A673 (cell line): ENCODE data around the gene FHIT. TPM values are rescaled to one million over a fixed set of nuclear protein-coding genes. Genes with fewer than 3 reads are reported as not detected.

ENCODE experiments used
- BruUV-seq: library from RNA; stranded (reverse); fragments of 400-500 nt; replicated peaks from 2 replicates; lab custom pipeline; 2021; lab: Mats Ljungman, UMichigan
- CTCF ChIA-PET: fragments of 300-600 bp; sonication (Branson Sonifier 250); formaldehyde crosslinking; loops from one replicate; lab custom pipeline; 2022; ENCODE audit warnings: antibody characterized with exemption; lab: Charles Lee
- POLR2A ChIA-PET: fragments of 300-600 bp; sonication (Branson Sonifier 250); formaldehyde crosslinking; loops from one replicate; lab custom pipeline; 2022; ENCODE audit warnings: antibody characterized with exemption; ENCODE audit not compliant: low non-redundant PET; lab: Charles Lee
- DNase-seq: peaks from one replicate; pipeline ENCODE4 v3.0.0-alpha.2; 2015; ENCODE audit warnings: low spot score
- H3K27ac ChIP-seq: fragments of 200-600 bp; sonication (generic); 2 replicates; pipeline ENCODE4 v1.5.1; 2016; ENCODE audit warnings: mixed run types, low read depth, mild to moderate bottlenecking, mixed read lengths, antibody characterized with exemption, low read length; ENCODE audit not compliant: poor library complexity, severe bottlenecking
- H3K27me3 ChIP-seq: fragments of 200-600 bp; sonication (generic); replicated peaks from 2 replicates; pipeline ENCODE4 v1.6.1; 2017; ENCODE audit warnings: mixed run types, low read depth, mild to moderate bottlenecking, mixed read lengths, antibody characterized with exemption, low read length; ENCODE audit not compliant: insufficient read depth, poor library complexity
- H3K36me3 ChIP-seq: fragments of 200-600 bp; sonication (generic); 2 replicates; pipeline ENCODE4 v1.6.1; 2016; ENCODE audit warnings: mixed run types, mild to moderate bottlenecking, mixed read lengths, antibody characterized with exemption, low read length; ENCODE audit not compliant: insufficient read depth, poor library complexity, severe bottlenecking
- H3K4me1 ChIP-seq: fragments of 200-600 bp; sonication (generic); 2 replicates; pipeline ENCODE4 v1.6.1; 2017; ENCODE audit warnings: mixed run types, mild to moderate bottlenecking, mixed read lengths, antibody characterized with exemption, low read length; ENCODE audit not compliant: insufficient read depth, poor library complexity, severe bottlenecking
- H3K4me3 ChIP-seq: fragments of 200-600 bp; sonication (generic); 2 replicates; pipeline ENCODE4 v1.5.1; 2016; ENCODE audit warnings: low read depth, mixed run types, mild to moderate bottlenecking, mixed read lengths, low read length; ENCODE audit not compliant: poor library complexity, severe bottlenecking
- H3K9me3 ChIP-seq: fragments of 200-600 bp; sonication (generic); 2 replicates; pipeline ENCODE4 v1.6.1; 2016; ENCODE audit warnings: mixed run types, low read depth, mild to moderate bottlenecking, mixed read lengths, antibody characterized with exemption, low read length; ENCODE audit not compliant: poor library complexity, severe bottlenecking
- EZH2 ChIP-seq: fragments of 200-600 bp; sonication (generic); IDR thresholded peaks from 2 replicates; pipeline ENCODE4 v1.6.1; 2017; ENCODE audit warnings: borderline replicate concordance, low read depth, mild to moderate bottlenecking, mixed read lengths, antibody characterized with exemption, low read length; ENCODE audit not compliant: poor library complexity, severe bottlenecking
- intact Hi-C: fragments of 100-400 bp; cut with micrococcal nuclease; formaldehyde crosslinking; loops from one replicate; pipeline ENCODE4 v1.10.0; 2022; ENCODE audit not compliant: unreplicated experiment
- total RNA-seq: library from RNA; stranded (reverse); gene quantifications from 2 replicates; pipeline ENCODE4 v1.2.3, GENCODE V29; 2021
- TF ChIP-seq, protein P1 (sequence below): fragments of 300-800, 200-600 bp; sonication (generic); conservative IDR thresholded peaks from 2 replicates; pipeline ENCODE4 v1.5.1; 2017; ENCODE audit warnings: low read depth, mild to moderate bottlenecking, antibody characterized with exemption, low read length, moderate library complexity, mixed read lengths

FHIT gene
- total RNA-seq, 1 experiment from 2014 or later: not detected

- Histone ChIP-seq H3K27me3 (no peaks in the 10 kb centered on the region), H3K4me3 (no peak overlapping the region), H3K9me3 (no peaks in the 10 kb centered on the region), H3K4me1 (no peaks in the 10 kb centered on the region), H3K36me3 (no peaks in the 10 kb centered on the region), H3K27ac (no peak overlapping the region)
- ChIA-PET POLR2A (no interaction called here), CTCF (no interaction called here)
- intact Hi-C loops: no loop called here
- no TSS peak for BruUV-seq
- TF ChIP-seq EZH2: no peak
- TF ChIP-seq, protein P1, sequence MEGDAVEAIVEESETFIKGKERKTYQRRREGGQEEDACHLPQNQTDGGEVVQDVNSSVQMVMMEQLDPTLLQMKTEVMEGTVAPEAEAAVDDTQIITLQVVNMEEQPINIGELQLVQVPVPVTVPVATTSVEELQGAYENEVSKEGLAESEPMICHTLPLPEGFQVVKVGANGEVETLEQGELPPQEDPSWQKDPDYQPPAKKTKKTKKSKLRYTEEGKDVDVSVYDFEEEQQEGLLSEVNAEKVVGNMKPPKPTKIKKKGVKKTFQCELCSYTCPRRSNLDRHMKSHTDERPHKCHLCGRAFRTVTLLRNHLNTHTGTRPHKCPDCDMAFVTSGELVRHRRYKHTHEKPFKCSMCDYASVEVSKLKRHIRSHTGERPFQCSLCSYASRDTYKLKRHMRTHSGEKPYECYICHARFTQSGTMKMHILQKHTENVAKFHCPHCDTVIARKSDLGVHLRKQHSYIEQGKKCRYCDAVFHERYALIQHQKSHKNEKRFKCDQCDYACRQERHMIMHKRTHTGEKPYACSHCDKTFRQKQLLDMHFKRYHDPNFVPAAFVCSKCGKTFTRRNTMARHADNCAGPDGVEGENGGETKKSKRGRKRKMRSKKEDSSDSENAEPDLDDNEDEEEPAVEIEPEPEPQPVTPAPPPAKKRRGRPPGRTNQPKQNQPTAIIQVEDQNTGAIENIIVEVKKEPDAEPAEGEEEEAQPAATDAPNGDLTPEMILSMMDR: no peak
- DNase-seq: no peak
Measured at GRCh38 chr3:59820352-59820934, 1430.8 kb downstream of the FHIT start.

GRCh38 chr3:59818919-59819300, 1432.3 kb downstream of the FHIT start:
- H3K9me3 ChIP-seq: no peaks in the 10 kb centered on the region
- no peaks in the 10 kb centered on the region for H3K27me3 ChIP-seq
- H3K36me3 ChIP-seq: no peaks in the 10 kb centered on the region
- BruUV-seq: no TSS peak
- H3K4me3 ChIP-seq: no peak overlapping the region
- intact Hi-C loops: no loop called here
- TF ChIP-seq EZH2: no peak
- TF ChIP-seq, protein P1: no peak
- no peak overlapping the region for H3K27ac ChIP-seq
- DNase-seq: no peak
- POLR2A ChIA-PET: no interaction called here
- CTCF ChIA-PET: no interaction called here
- no peaks in the 10 kb centered on the region for H3K4me1 ChIP-seq

- no TSS peak for BruUV-seq
- H3K9me3 ChIP-seq: no peaks in the 10 kb centered on the region
- POLR2A ChIA-PET: no interaction called here
- CTCF ChIA-PET: no interaction called here
- H3K4me1 ChIP-seq: no peaks in the 10 kb centered on the region
- intact Hi-C loops: no loop called here
- no peaks in the 10 kb centered on the region for H3K27me3 ChIP-seq
- no peak overlapping the region for H3K27ac ChIP-seq
- DNase-seq: no peak
- H3K36me3 ChIP-seq: no peaks in the 10 kb centered on the region
- TF ChIP-seq, protein P1: no peak
- TF ChIP-seq EZH2: no peak
- H3K4me3 ChIP-seq: no peak overlapping the region
Measured at GRCh38 chr3:59818033-59818918, 1433.0 kb downstream of the FHIT start.
